Left lung (tissue), 10 donors: ENCODE measurements around the gene PVR. TPM values are rescaled to one million over a fixed set of nuclear protein-coding genes. Genes with fewer than 3 reads are reported as not detected.
A peak's percentile ranks its signal among the peaks of the same experiment; 100 is the strongest.
"Not testable (repeated sequence)": the region's sequence is repeated elsewhere in the genome, so short reads cannot be mapped to it uniquely, and the experiment has no call there.

Source experiments
- ATAC-seq: fragments of 200-7000 bp; cut with Tn5 transposase; one replicate; pipeline ENCODE4 v1.9.1; 2020; ENCODE audit warnings: moderate library complexity
- DNase-seq, 4 donors: peaks; one replicate each; pipeline ENCODE4 v3.0.0-alpha.2; 2013 to 2020
- H3K27ac ChIP-seq, 2 donors: fragments of 200-600 bp; sonication (generic) in 1 of 2; one replicate each; pipeline versions ENCODE4 v1.5.0 to v1.8.0; 2020 to 2021
- H3K27me3 ChIP-seq, 2 donors: fragments of 200-600 bp; sonication (generic) in 1 of 2; one replicate each; pipeline versions ENCODE4 v1.5.0 to v1.8.0; 2020 to 2021
- H3K36me3 ChIP-seq, 2 donors: fragments of 200-600 bp; sonication (generic) in 1 of 2; one replicate each; pipeline versions ENCODE4 v1.5.0 to v1.8.0; 2020 to 2021
- H3K4me1 ChIP-seq, 2 donors: fragments of 200-600 bp; one replicate each; pipeline ENCODE4 v1.8.0; 2021
- H3K4me3 ChIP-seq, 2 donors: fragments of 200-600 bp; sonication (generic) in 1 of 2; one replicate each; pipeline versions ENCODE4 v1.5.0 to v1.8.0; 2020 to 2021; ENCODE audit warnings: mild to moderate bottlenecking in 1 of 2
- H3K9me3 ChIP-seq, 2 donors: fragments of 200-600 bp; sonication (generic) in 1 of 2; one replicate each; pipeline versions ENCODE4 v1.5.0 to v1.8.0; 2020 to 2021
- CTCF ChIP-seq, 2 donors: fragments of 200-600 bp; sonication (generic) in 1 of 2; IDR thresholded peaks; one replicate each; pipeline versions ENCODE4 v1.5.0 to v1.8.0; 2021; ENCODE audit warnings: antibody characterized with exemption in 2 of 2
- intact Hi-C, 2 donors: fragments of 100-400 bp; cut with DNase I; formaldehyde crosslinking; loops; one replicate each; pipeline versions ENCODE4 v1.11.2 to v1.14.2; 2022
- polyA plus RNA-seq, 6 donors: library from polyadenylated mRNA; unstranded; fragments of 120-200 nt; gene quantifications; one replicate each; pipeline ENCODE4 v1.2.1, GENCODE V29; 2013; ENCODE audit not compliant: insufficient read length in 6 of 6
- total RNA-seq, 2 donors: library from RNA; stranded (reverse); fragmentation: NEBNext Ultra II Directional; extraction: Animal tissue kit (Norgen Biotek cat#: 25700); gene quantifications; one replicate each; pipeline ENCODE4 v1.2.1, GENCODE V29; 2021
- donor health status: DM: no; HTN: yes; CAD: no.
- donor health status: DM: no; HTN: no; CAD: no.

Gene PVR
- total and polyA plus RNA-seq, 8 donors: 22.5 to 67.9 (median 28.8) TPM

GRCh38 chr19:44662691-44663385 is 19.1 kb downstream of the PVR start:
- DNase-seq (no peak), ATAC-seq (no peak)
- peaks cover 0 to 64% of the 10 kb centered on the region in 2 donors for H3K36me3 ChIP-seq
- H3K9me3 ChIP-seq: no peaks in the 10 kb centered on the region
- H3K4me3 ChIP-seq: no peak overlapping the region
- no peak overlapping the region for H3K27ac ChIP-seq
- no peaks in the 10 kb centered on the region for H3K4me1 ChIP-seq
- H3K27me3 ChIP-seq: no peaks in the 10 kb centered on the region
- TF ChIP-seq CTCF (IDR thresholded peaks at IDR 0.05): no peak
- intact Hi-C loops: no loop called here

- no peak overlapping the region for H3K4me3 ChIP-seq
- ATAC-seq: no peak
- H3K27me3 ChIP-seq: no peaks in the 10 kb centered on the region
- peaks cover 0 to 53% of the 10 kb centered on the region in 2 donors for H3K36me3 ChIP-seq
- no peak overlapping the region for H3K27ac ChIP-seq
- no peaks in the 10 kb centered on the region for H3K9me3 ChIP-seq
- TF ChIP-seq CTCF (IDR thresholded peaks at IDR 0.05): no peak
- DNase-seq: no peak
- intact Hi-C loops: no loop called here
- H3K4me1 ChIP-seq: no peaks in the 10 kb centered on the region
These were observed 20.3 kb downstream of the PVR start for GRCh38 chr19:44663996-44664395.

GRCh38 chr19:44664976-44665375 is 21.3 kb downstream of the PVR start:
- intact Hi-C loops: no loop called here
- Histone ChIP-seq H3K27me3 (no peaks in the 10 kb centered on the region), H3K4me3 (no peak overlapping the region), H3K27ac (no peak overlapping the region), H3K4me1 (no peaks in the 10 kb centered on the region), H3K36me3 (peaks cover 0 to 43% of the 10 kb centered on the region in 2 donors), H3K9me3 (no peaks in the 10 kb centered on the region)
- ATAC-seq (no peak), DNase-seq (no peak)
- TF ChIP-seq CTCF (IDR thresholded peaks at IDR 0.05): no peak

GRCh38 chr19:44666852-44667556 is 23.3 kb downstream of the PVR start:
- no peak for ATAC-seq
- H3K27ac ChIP-seq: no peak overlapping the region
- no peak for TF ChIP-seq CTCF (IDR thresholded peaks at IDR 0.05)

GRCh38 chr19:44668985-44669764 is 25.5 kb downstream of the PVR start:
- ATAC-seq (no peak), DNase-seq (peak in 1 of 4 donors; percentile 2)
- Histone ChIP-seq H3K4me1 (no peaks in the 10 kb centered on the region), H3K27ac (no peak overlapping the region), H3K36me3 (peaks cover 0 to under 1% of the 10 kb centered on the region in 2 donors), H3K27me3 (no peaks in the 10 kb centered on the region), H3K4me3 (no peak overlapping the region), H3K9me3 (no peaks in the 10 kb centered on the region)
- TF ChIP-seq CTCF (IDR thresholded peaks at IDR 0.05): no peak
- intact Hi-C loops: no loop called here

More at GRCh38 chr19:44666852-44667556, 23.3 kb downstream of the PVR start:
- H3K4me3 ChIP-seq: no peak overlapping the region
- peak in 1 of 4 donors; percentile 8 for DNase-seq
- H3K4me1 ChIP-seq: no peaks in the 10 kb centered on the region
- H3K27me3 ChIP-seq: no peaks in the 10 kb centered on the region
- intact Hi-C loops: no loop called here
- H3K9me3 ChIP-seq: no peaks in the 10 kb centered on the region
- peaks cover 0 to 23% of the 10 kb centered on the region in 2 donors for H3K36me3 ChIP-seq

GRCh38 chr19:44670027-44670426 is 26.3 kb downstream of the PVR start:
- H3K27ac ChIP-seq, intact Hi-C loops, H3K36me3 ChIP-seq, H3K4me3 ChIP-seq, H3K9me3 ChIP-seq, ATAC-seq, H3K27me3 ChIP-seq, H3K4me1 ChIP-seq, DNase-seq: not testable (repeated sequence)
